H1 (cell line): Measurements from ENCODE around the gene DCK. TPM values are rescaled to one million over a fixed set of nuclear protein-coding genes. Genes with fewer than 3 reads are reported as not detected.

ENCODE experiments used
- ASH2L ChIP-seq: fragments of 200-600, 300-600 bp; sonication (generic); IDR thresholded peaks from one replicate; pipeline ENCODE4 v1.7.1; 2017; ENCODE audit warnings: low read length
- ATF2 ChIP-seq: IDR thresholded peaks from 2 replicates; pipeline ENCODE4 v1.6.1; 2012; ENCODE audit warnings: low read length, inconsistent platforms
- BACH1 ChIP-seq: IDR thresholded peaks from 2 replicates; pipeline ENCODE4 v1.6.1; 2012; ENCODE audit warnings: low read length, improper control_type of control experiment
- CHD7 ChIP-seq: fragments of 300-600 bp; sonication (generic); IDR thresholded peaks from 2 replicates; pipeline ENCODE4 v1.7.1; 2012; ENCODE audit warnings: low read length, moderate library complexity, mild to moderate bottlenecking, inconsistent platforms; ENCODE audit not compliant: insufficient replicate concordance
- EGR1 ChIP-seq: IDR thresholded peaks from 2 replicates; pipeline ENCODE4 v1.6.1; 2011; ENCODE audit warnings: low read depth, low read length, borderline replicate concordance
- EP300 ChIP-seq, 2 experiments: IDR thresholded peaks; 1 replicate in 1 of 2; 2 replicates in 1 of 2; pipeline ENCODE4 v1.6.1; 2011 to 2012; ENCODE audit warnings: low read depth in 2 of 2, low read length in 2 of 2, mild to moderate bottlenecking in 2 of 2, borderline replicate concordance in 1 of 2, inconsistent platforms in 1 of 2, moderate library complexity in 1 of 2
- HDAC2 ChIP-seq, 2 experiments: fragments of 300-600 bp in 1 of 2; sonication (generic) in 1 of 2; IDR thresholded peaks; 2 replicates each; pipeline ENCODE4 v1.6.1; 2011 to 2012; ENCODE audit warnings: low read depth in 2 of 2, low read length in 2 of 2, mild to moderate bottlenecking in 2 of 2, moderate library complexity in 2 of 2, borderline replicate concordance in 1 of 2, inconsistent platforms in 1 of 2
- NANOG ChIP-seq: IDR thresholded peaks from 2 replicates; pipeline ENCODE4 v1.6.1; 2011; ENCODE audit warnings: low read length, low read depth, mild to moderate bottlenecking, inconsistent platforms; ENCODE audit not compliant: insufficient read depth, poor library complexity, severe bottlenecking
- TAF7 ChIP-seq: optimal IDR thresholded peaks from 2 replicates; pipeline ENCODE3; 2011; ENCODE audit warnings: low read depth, mild to moderate bottlenecking, inconsistent platforms, low read length, moderate library complexity, borderline replicate concordance
- polyA plus RNA-seq, 7 experiments: library from polyadenylated mRNA; depleted of rRNA in 3 of 7; stranded (reverse) in 5 of 7; unstranded in 2 of 7; fragments of >200 nt in 5 of 7; fragments of 200-250 nt in 2 of 7; gene quantifications; 1 replicate in 5 of 7; 2 replicates in 1 of 7; 4 replicates in 1 of 7; pipeline versions ENCODE4 v1.2.1 to v1.2.3, GENCODE V29; 2011 to 2013; ENCODE audit warnings: missing spikeins in 2 of 7, mixed read lengths in 2 of 7
- total RNA-seq: library from RNA; stranded (reverse); fragmentation: NEBNext Ultra II Directional; extraction: Animal tissue kit (Norgen Biotek cat#: 25700); gene quantifications from 2 replicates; pipeline ENCODE4 v1.2.1, GENCODE V29; 2021

Gene DCK
- total and polyA plus RNA-seq, 2 of the 8 experiments (the other 6 are each of a cell fraction or from before 2014, with no cell fraction given): 4.8 to 18.1 TPM

- TF ChIP-seq CHD7 (no peak), HDAC2 (IDR thresholded peaks at IDR 0.05; ENCODE audit: borderline replicate concordance in 1 of 2, low read depth in 2 of 2, low read length in 2 of 2) (no peak), EGR1 (no peak), ATF2 (no peak), TAF7 (no peak), ASH2L (no peak), EP300 (IDR thresholded peaks at IDR 0.05; ENCODE audit: borderline replicate concordance in 1 of 2, low read depth in 2 of 2, low read length in 2 of 2) (no peak), BACH1 (no peak), NANOG (no peak)
Observed at GRCh38 chr4:70984589-70984988, 8.9 kb upstream of the DCK start (continued).
